Central memory CD8-positive, alpha-beta T cell (primary cell): Measurements from ENCODE around the gene OLFML2B.

ENCODE experiments used
- ATAC-seq: fragments of 150-1000 bp; cut with Tn5 transposase; replicated peaks from 2 replicates; pipeline ENCODE4 v1.10.0; 2022; ENCODE audit warnings: mild to moderate bottlenecking, moderate FRiP score, moderate number of reproducible peaks; ENCODE audit not compliant: poor library complexity, severe bottlenecking; ENCODE audit errors: extremely low read depth
- DNase-seq, 2 donors: peaks; one replicate each; pipeline ENCODE4 v3.0.0; 2021; ENCODE audit warnings: low spot score in 2 of 2
- H3K27ac Mint-ChIP-seq: one replicate; pipeline ENCODE4 v1.8.0; 2022; ENCODE audit warnings: low read depth, mild to moderate bottlenecking, moderate library complexity, mixed read lengths
- H3K27me3 Mint-ChIP-seq: one replicate; pipeline ENCODE4 v1.8.0; 2022; ENCODE audit warnings: mixed read lengths
- H3K36me3 Mint-ChIP-seq: one replicate; pipeline ENCODE4 v1.8.0; 2022; ENCODE audit warnings: mild to moderate bottlenecking, moderate library complexity, mixed read lengths; ENCODE audit not compliant: insufficient read depth
- H3K4me1 Mint-ChIP-seq: one replicate; pipeline ENCODE4 v1.8.0; 2022; ENCODE audit warnings: mixed read lengths
- H3K4me3 Mint-ChIP-seq: one replicate; pipeline ENCODE4 v1.8.0; 2022; ENCODE audit warnings: mild to moderate bottlenecking, moderate library complexity, mixed read lengths
- H3K9me3 Mint-ChIP-seq: one replicate; pipeline ENCODE4 v1.8.0; 2022; ENCODE audit warnings: mixed read lengths

The OLFML2B gene

DNA sequence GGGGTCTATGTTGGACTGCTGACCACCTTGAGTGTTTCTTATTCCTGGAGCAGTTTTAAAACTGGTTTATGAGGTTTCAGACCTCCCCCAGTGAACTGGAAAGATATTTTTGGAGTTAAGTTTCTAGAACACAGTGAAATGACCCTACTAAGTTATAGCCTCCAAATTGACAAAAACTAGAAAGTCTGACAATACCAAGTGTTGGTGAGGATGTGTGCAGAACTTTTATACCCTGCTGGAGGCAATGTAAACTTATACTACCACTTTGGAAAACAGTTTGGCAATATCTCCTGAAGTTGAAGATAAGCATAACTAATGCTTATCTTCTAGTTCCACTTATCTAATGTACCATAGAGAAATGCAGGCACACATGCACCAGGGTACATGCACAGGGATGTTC, 10.4 kb downstream of the OLFML2B start:
- ATAC-seq = no peak
- peaks cover 51% of the 10 kb centered on the region for H3K27me3 Mint-ChIP-seq
- H3K36me3 Mint-ChIP-seq = no peaks in the 10 kb centered on the region
- no peaks in the 10 kb centered on the region for H3K4me1 Mint-ChIP-seq
- no peak for DNase-seq
- H3K4me3 Mint-ChIP-seq = no peak overlapping the region
- no peaks in the 10 kb centered on the region for H3K9me3 Mint-ChIP-seq
- H3K27ac Mint-ChIP-seq = no peak overlapping the region

DNA sequence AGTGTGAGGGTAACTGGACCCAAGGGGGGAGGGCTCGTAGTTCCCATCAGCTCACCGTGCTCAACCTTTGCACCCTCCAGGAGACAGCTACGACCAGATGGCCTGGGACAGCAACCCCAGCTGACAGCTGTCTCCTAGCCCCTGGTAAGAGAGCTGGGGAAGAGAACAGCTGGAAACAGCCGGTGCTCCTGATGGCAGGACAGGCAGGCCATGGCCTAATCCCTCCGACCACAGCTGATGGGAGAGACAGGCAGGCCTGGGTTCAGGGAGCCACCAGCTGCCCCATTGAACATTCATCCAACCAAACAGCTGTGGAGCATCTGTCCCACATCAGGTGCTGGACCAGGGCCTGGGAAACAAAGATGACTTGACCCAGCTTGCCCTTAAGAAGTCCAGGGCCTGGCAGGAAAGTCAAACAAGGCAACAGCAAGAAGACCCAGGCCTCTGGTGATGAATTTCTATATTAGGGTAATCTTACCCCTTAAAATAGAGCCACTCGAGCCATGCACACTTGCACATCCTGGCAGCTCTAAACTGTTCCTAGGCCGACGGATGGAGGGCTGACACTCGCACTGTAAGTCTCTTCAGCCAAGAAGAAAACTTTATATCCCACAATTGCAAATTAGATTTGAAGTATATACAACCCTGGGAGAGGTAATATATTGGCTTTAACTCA, 12.2 kb downstream of the OLFML2B start:
- no peaks in the 10 kb centered on the region for H3K9me3 Mint-ChIP-seq
- H3K27me3 Mint-ChIP-seq = peaks cover 48% of the 10 kb centered on the region
- DNase-seq = no peak
- no peaks in the 10 kb centered on the region for H3K36me3 Mint-ChIP-seq
- no peak overlapping the region for H3K27ac Mint-ChIP-seq
- no peak for ATAC-seq
- H3K4me3 Mint-ChIP-seq = no peak overlapping the region
- H3K4me1 Mint-ChIP-seq = no peaks in the 10 kb centered on the region

- DNase-seq = no peak
- no peaks in the 10 kb centered on the region for H3K4me1 Mint-ChIP-seq
- no peak overlapping the region for H3K27ac Mint-ChIP-seq
- peaks cover 42% of the 10 kb centered on the region for H3K27me3 Mint-ChIP-seq
- no peaks in the 10 kb centered on the region for H3K36me3 Mint-ChIP-seq
- no peak for ATAC-seq
- no peak overlapping the region for H3K4me3 Mint-ChIP-seq
- no peaks in the 10 kb centered on the region for H3K9me3 Mint-ChIP-seq
Observed at GRCh38 chr1:162010175-162010506, 13.5 kb downstream of the OLFML2B start.

DNA sequence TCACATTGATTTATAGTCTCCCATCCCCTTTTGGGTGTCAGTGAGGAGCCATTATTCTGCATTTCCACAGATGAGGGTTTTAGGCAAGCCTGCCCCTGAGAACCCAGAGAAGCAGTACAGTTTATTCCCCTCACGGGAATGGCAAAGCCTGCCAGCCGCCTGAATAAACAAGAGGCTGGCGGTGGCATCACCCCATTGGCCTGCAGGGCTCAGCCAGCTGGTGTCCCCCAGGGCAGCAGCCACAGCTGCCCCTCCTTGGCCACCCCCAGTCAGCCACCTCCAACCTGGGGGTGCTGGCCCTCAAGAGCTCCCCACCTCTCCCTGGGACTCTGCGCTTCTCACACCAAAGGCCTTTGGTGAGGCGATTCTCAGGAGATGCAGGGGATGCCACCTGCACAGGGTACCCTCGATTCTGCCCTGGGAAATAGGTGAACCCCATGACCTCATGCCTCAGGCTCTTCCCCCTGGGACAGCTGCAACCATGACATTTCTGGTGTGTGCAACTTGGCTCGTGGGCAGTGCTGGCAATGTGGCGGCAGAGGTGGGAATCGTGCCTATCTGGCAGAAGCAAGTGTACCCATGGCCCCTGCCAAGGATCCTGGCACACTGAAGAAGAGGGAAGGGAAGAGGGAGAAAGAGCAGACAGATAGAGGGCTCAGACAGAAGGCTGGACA, 14.0 kb downstream of the OLFML2B start:
- H3K27ac Mint-ChIP-seq = no peak overlapping the region
- peaks cover 47% of the 10 kb centered on the region for H3K27me3 Mint-ChIP-seq
- no peaks in the 10 kb centered on the region for H3K4me1 Mint-ChIP-seq
- H3K36me3 Mint-ChIP-seq = peaks cover 2% of the 10 kb centered on the region
- no peak overlapping the region for H3K4me3 Mint-ChIP-seq
- DNase-seq = no peak
- H3K9me3 Mint-ChIP-seq = no peaks in the 10 kb centered on the region
- no peak for ATAC-seq

- DNase-seq (no peak), ATAC-seq (no peak)
- Mint-ChIP-seq H3K27me3 (peaks cover 55% of the 10 kb centered on the region), H3K36me3 (peaks cover 2% of the 10 kb centered on the region), H3K9me3 (no peaks in the 10 kb centered on the region), H3K27ac (no peak overlapping the region), H3K4me3 (no peak overlapping the region), H3K4me1 (no peaks in the 10 kb centered on the region)
Observed at GRCh38 chr1:162008799-162009198, 14.9 kb downstream of the OLFML2B start.

GRCh38 chr1:162007466-162007865, 16.2 kb downstream of the OLFML2B start:
- peaks cover 63% of the 10 kb centered on the region for H3K27me3 Mint-ChIP-seq
- DNase-seq (no peak), ATAC-seq (no peak)
- H3K4me3 Mint-ChIP-seq = no peak overlapping the region
- peaks cover 2% of the 10 kb centered on the region for H3K36me3 Mint-ChIP-seq
- no peaks in the 10 kb centered on the region for H3K4me1 Mint-ChIP-seq
- no peaks in the 10 kb centered on the region for H3K9me3 Mint-ChIP-seq
- H3K27ac Mint-ChIP-seq = no peak overlapping the region

GRCh38 chr1:162006081-162006480, 17.6 kb downstream of the OLFML2B start:
- Mint-ChIP-seq H3K27me3 (peaks cover 61% of the 10 kb centered on the region), H3K27ac (no peak overlapping the region), H3K36me3 (peaks cover 2% of the 10 kb centered on the region), H3K4me3 (no peak overlapping the region), H3K4me1 (no peaks in the 10 kb centered on the region), H3K9me3 (no peaks in the 10 kb centered on the region)
- DNase-seq (no peak), ATAC-seq (no peak)

DNA sequence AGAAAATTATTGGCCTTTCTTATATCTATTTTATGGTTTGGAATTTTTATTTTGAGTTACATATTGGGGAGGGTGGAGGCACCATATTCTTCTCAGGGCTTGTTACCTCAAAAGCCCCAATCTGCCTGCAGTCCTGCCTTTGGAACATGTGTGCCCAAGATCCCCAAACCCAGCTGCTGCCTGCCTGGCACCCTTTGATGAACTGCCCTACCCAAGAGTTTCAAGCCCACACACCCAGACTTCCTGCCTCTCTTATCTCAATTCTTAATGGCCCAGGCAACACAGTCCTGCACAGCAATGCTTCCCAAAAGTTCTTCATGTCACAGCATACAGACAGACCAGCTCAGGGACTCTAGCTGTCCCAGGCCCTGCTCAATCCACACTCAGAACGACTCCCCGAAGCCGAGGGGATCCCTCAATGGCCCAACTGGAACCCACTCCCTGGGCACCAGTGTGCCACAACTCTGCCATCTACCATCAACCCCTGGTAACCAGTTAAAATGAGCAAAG, 19.2 kb downstream of the OLFML2B start:
- Mint-ChIP-seq H3K4me3 (no peak overlapping the region), H3K27ac (no peak overlapping the region), H3K36me3 (peaks cover 2% of the 10 kb centered on the region), H3K4me1 (no peaks in the 10 kb centered on the region), H3K27me3 (peaks cover 50% of the 10 kb centered on the region), H3K9me3 (no peaks in the 10 kb centered on the region)
- DNase-seq (no peak), ATAC-seq (no peak)

- ATAC-seq (no peak), DNase-seq (no peak)
- H3K4me1 Mint-ChIP-seq = no peaks in the 10 kb centered on the region
- no peak overlapping the region for H3K4me3 Mint-ChIP-seq
- peaks cover 2% of the 10 kb centered on the region for H3K36me3 Mint-ChIP-seq
- no peaks in the 10 kb centered on the region for H3K9me3 Mint-ChIP-seq
- H3K27me3 Mint-ChIP-seq = peaks cover 45% of the 10 kb centered on the region
- no peak overlapping the region for H3K27ac Mint-ChIP-seq
Observed at GRCh38 chr1:162003830-162004215, 19.8 kb downstream of the OLFML2B start.

DNA sequence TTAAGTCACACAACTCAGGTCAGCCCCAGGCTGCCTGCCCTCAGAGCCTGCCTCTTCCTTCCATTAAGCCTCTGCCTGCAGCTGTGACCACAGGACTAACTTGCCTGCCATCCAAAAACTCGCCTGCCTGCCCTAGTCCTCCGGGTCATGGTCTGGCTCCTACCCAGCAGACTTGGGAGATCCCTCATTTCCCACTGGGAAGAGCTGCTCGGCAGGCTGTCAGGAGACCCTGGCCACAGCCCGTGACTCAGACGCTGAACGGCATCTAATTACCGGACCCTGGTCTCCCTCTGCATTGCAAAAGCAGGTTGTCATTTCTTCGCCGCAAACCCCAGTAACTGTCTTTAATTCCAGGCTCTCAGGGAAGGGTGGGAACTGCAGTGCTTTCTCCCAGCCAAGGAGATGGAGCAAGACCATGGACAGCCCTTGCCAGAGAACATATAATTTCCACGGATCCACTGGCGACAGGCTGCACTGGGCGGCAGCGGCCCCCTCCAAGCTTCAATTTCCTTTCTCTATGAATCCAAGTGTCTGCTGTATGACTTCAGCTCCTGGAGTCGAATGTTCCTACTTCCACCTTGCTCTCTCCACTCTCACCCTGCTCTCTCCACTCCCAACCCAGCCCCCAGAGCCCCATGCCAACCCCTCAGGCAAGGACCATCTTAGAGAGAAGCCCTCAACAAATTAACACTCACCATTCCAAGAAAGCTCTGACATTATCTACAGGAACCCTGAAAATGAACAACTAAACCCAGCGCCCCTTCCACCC, 20.4 kb downstream of the OLFML2B start:
- DNase-seq (no peak), ATAC-seq (no peak)
- Mint-ChIP-seq H3K9me3 (no peaks in the 10 kb centered on the region), H3K27ac (no peak overlapping the region), H3K27me3 (peaks cover 41% of the 10 kb centered on the region), H3K4me1 (no peaks in the 10 kb centered on the region), H3K4me3 (no peak overlapping the region), H3K36me3 (peaks cover 2% of the 10 kb centered on the region)

- DNase-seq (no peak), ATAC-seq (no peak)
- H3K36me3 Mint-ChIP-seq = peaks cover under 1% of the 10 kb centered on the region
- no peak overlapping the region for H3K27ac Mint-ChIP-seq
- H3K4me1 Mint-ChIP-seq = no peaks in the 10 kb centered on the region
- no peak overlapping the region for H3K4me3 Mint-ChIP-seq
- H3K27me3 Mint-ChIP-seq = peaks cover 20% of the 10 kb centered on the region
- H3K9me3 Mint-ChIP-seq = no peaks in the 10 kb centered on the region
Observed at GRCh38 chr1:162000053-162000420, 23.6 kb downstream of the OLFML2B start.

DNA sequence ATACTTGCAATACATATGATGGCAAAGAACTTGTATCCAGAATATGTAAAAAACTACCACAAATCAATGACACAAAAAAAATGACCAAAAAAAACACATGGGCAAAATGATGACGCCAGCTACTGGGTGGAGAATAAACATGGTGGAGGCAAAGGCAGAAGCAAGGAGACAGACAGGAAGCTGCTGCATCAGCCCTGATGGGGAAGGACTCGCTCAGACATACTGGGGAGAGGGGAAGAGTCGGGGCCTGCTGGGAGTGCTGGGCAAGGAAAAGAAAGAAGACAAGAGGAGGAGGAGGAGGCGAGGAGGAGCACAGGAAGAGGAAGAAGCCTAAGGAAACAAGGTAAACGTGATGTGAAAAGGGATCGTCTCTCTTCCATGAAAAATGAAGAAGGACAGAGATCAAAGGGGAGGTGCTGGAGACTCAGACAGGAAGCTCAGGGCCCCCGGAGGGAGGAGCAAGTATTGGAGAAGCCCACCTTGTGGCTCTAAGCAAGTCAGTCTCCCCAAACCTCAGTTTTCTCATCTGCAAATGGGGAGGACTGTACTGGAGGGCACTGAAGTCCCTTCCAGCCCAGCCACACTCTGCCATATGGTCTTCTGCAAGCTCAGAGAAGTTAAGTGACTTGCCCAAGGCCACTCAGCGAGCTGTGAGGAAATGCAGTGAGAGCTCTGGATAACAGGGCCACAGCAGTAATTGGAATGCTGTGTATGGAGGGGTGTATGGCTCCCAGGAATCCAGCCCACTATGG, 24.2 kb downstream of the OLFML2B start:
- H3K9me3 Mint-ChIP-seq = no peaks in the 10 kb centered on the region
- H3K27me3 Mint-ChIP-seq = peaks cover 15% of the 10 kb centered on the region
- H3K27ac Mint-ChIP-seq = no peak overlapping the region
- H3K4me1 Mint-ChIP-seq = no peaks in the 10 kb centered on the region
- DNase-seq (no peak), ATAC-seq (no peak)
- H3K36me3 Mint-ChIP-seq = no peaks in the 10 kb centered on the region
- H3K4me3 Mint-ChIP-seq = no peak overlapping the region
